ENCODE measurements around the gene HES7.

The HES7 gene

GRCh38 chr17:8071496-8071895, 52.4 kb downstream of the HES7 start:
- Histone ChIP-seq H3K27ac (ENCODE audit: low read length) (no peak overlapping the region), H3K9ac (ENCODE audit: low read depth, low read length) (no peak overlapping the region), H2AFZ (ENCODE audit: low read depth, low read length) (no peak overlapping the region), H3K4me2 (ENCODE audit: insufficient read depth, low read length) (no peak overlapping the region), H3K4me1 (ENCODE audit: insufficient read depth, low read length) (peaks cover 6% of the 10 kb centered on the region), H3K36me3 (ENCODE audit: insufficient read depth, low read length) (no peaks in the 10 kb centered on the region), H4K20me1 (ENCODE audit: insufficient read depth, low read length) (peaks cover 9% of the 10 kb centered on the region), H3K27me3 (ENCODE audit: insufficient read depth, low read length, poor library complexity) (peaks cover 57% of the 10 kb centered on the region), H3K79me2 (ENCODE audit: insufficient read depth, low read length) (no peaks in the 10 kb centered on the region), H3K4me3 (ENCODE audit: low read depth in 1 of 2, low read length in 2 of 2) (no peak overlapping the region), H3K9me3 (ENCODE audit: insufficient read depth, low read length, severe bottlenecking) (no peaks in the 10 kb centered on the region)
- no peak for DNase-seq
- TF ChIP-seq CTCF (IDR thresholded peaks at IDR 0.05; ENCODE audit: borderline replicate concordance, extremely low read depth, low read length, poor library complexity, severe bottlenecking) (no peak), EZH2 (IDR thresholded peaks at IDR 0.05; ENCODE audit: borderline replicate concordance, low read depth, low read length, severe bottlenecking) (no peak)
- no peak for ATAC-seq (ENCODE audit: insufficient read depth, low read depth)
